Colon (tissue), 2 donors: Measurements from ENCODE around the gene ZNF175.
"Not testable (repeated sequence)": the region's sequence is repeated elsewhere in the genome, so short reads cannot be mapped to it uniquely, and the experiment has no call there.

Experiments
- FAIRE-seq: peaks from 2 replicates; lab custom pipeline; 2012; peaks lifted over from hg19 to GRCh38; lab: Jason Lieb, UNC
- donor health status: control.
- donor health status: control.

ZNF175 gene

GRCh38 chr19:51592521-51592920 is 21.4 kb downstream of the ZNF175 start:
- no peak for FAIRE-seq

- FAIRE-seq, result no peak
These were observed 22.2 kb downstream of the ZNF175 start for GRCh38 chr19:51593138-51593890.

- FAIRE-seq, result peak; percentile 53
These were observed 23.1 kb downstream of the ZNF175 start for GRCh38 chr19:51593969-51594773.

- FAIRE-seq, result no peak
These were observed 23.7 kb downstream of the ZNF175 start for GRCh38 chr19:51594774-51595109.

- FAIRE-seq, result no peak
These were observed 24.4 kb downstream of the ZNF175 start for GRCh38 chr19:51595190-51596175.

- no peak for FAIRE-seq
These were observed 27.3 kb downstream of the ZNF175 start for GRCh38 chr19:51598159-51598915.

- no peak for FAIRE-seq
These were observed 28.0 kb downstream of the ZNF175 start for GRCh38 chr19:51599084-51599483.

GRCh38 chr19:51600940-51601580 is 30.0 kb downstream of the ZNF175 start:
- FAIRE-seq, result no peak

- no peak for FAIRE-seq
These were observed 31.2 kb downstream of the ZNF175 start for GRCh38 chr19:51602189-51602854.

- FAIRE-seq, result no peak
These were observed 36.0 kb downstream of the ZNF175 start for GRCh38 chr19:51607077-51607476.

- no peak for FAIRE-seq
These were observed 37.0 kb downstream of the ZNF175 start for GRCh38 chr19:51607920-51608562.

- FAIRE-seq, result no peak
These were observed 39.5 kb downstream of the ZNF175 start for GRCh38 chr19:51610576-51610975.

- FAIRE-seq, result no peak
These were observed 43.7 kb downstream of the ZNF175 start for GRCh38 chr19:51614789-51615188.

GRCh38 chr19:51615991-51616390 is 44.9 kb downstream of the ZNF175 start:
- no peak for FAIRE-seq

- FAIRE-seq, result no peak
These were observed 50.1 kb downstream of the ZNF175 start for GRCh38 chr19:51621178-51621577.

GRCh38 chr19:51626675-51627074 is 55.6 kb downstream of the ZNF175 start:
- FAIRE-seq, result no peak

- FAIRE-seq, result no peak
These were observed 56.5 kb downstream of the ZNF175 start for GRCh38 chr19:51627491-51628138.

- FAIRE-seq, result no peak
These were observed 57.3 kb downstream of the ZNF175 start for GRCh38 chr19:51628153-51628939.

GRCh38 chr19:51630315-51630714 is 59.2 kb downstream of the ZNF175 start, which contains the start of gene SIGLEC5:
SIGLEC5 (minus strand) TSS chr19:51630401; CDS start chr19:51630335, 66 bp downstream.
- not testable (repeated sequence) for FAIRE-seq
